C4-2B (cell line): ENCODE results near the gene RPLP1.

Source experiments
- ZFX ChIP-seq: fragments of 450-650 bp; IDR thresholded peaks from 2 replicates; pipeline ENCODE4 v1.6.1; 2017
- TF ChIP-seq, protein P1 (sequence below): fragments of 450-650 bp; conservative IDR thresholded peaks from 2 replicates; pipeline ENCODE4 v1.5.1; 2017; ENCODE audit warnings: mild to moderate bottlenecking

DNA sequence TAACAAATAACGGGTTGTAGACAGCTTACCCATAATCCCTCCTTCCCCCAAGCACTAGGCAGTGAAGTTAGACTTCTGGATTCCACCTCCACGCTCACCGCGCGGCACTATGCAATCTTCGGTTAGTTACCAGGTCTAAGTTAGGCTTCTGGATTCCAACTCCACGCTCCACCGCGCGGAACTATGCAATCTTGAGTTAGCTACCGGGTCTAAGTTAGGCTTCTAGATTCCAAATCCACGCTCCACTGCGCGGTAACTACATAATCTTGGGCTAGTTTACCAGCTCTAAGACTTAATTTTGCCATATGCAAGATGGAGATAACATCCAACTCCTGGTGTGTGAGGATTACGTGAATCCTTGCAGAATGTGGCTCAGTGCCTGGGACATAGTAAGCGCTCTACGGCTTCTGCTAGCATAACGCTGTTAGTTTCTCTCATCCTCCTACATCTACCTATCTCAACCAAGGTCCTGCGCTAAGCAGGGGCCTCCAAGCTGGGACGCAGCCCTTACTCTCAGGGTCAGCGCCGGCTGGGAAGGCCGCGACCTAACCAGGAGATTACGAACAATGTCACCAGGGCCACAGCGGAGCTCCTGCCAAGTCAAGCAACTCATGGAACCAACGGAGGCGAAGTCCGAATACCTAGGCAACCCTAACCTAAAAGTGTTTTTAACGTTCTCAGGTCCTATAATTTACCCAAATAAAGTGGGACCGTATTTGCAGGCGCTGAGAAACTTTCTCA lies 497 bp upstream of the RPLP1 start:
- TF ChIP-seq, protein P1, sequence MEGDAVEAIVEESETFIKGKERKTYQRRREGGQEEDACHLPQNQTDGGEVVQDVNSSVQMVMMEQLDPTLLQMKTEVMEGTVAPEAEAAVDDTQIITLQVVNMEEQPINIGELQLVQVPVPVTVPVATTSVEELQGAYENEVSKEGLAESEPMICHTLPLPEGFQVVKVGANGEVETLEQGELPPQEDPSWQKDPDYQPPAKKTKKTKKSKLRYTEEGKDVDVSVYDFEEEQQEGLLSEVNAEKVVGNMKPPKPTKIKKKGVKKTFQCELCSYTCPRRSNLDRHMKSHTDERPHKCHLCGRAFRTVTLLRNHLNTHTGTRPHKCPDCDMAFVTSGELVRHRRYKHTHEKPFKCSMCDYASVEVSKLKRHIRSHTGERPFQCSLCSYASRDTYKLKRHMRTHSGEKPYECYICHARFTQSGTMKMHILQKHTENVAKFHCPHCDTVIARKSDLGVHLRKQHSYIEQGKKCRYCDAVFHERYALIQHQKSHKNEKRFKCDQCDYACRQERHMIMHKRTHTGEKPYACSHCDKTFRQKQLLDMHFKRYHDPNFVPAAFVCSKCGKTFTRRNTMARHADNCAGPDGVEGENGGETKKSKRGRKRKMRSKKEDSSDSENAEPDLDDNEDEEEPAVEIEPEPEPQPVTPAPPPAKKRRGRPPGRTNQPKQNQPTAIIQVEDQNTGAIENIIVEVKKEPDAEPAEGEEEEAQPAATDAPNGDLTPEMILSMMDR, result no peak
- TF ChIP-seq ZFX, result no peak
